ENCODE data around the gene PC. TPM values are rescaled to one million over a fixed set of nuclear protein-coding genes. Genes with fewer than 3 reads are reported as not detected.
A peak's percentile ranks its signal among the peaks of the same experiment; 100 is the strongest.

The PC gene
- total and polyA plus RNA-seq, 7 donors: 2.0 to 40.2 (median 11.8) TPM

- H3K27ac ChIP-seq: peak overlapping the region in 2 of 4 donors; percentile 11 to 28
- H3K4me3 ChIP-seq: no peak overlapping the region
- no peaks in the 10 kb centered on the region for H3K4me1 ChIP-seq
- 81 to 88% methylated on average over 4 of the region's 4 CpGs for WGBS, 2 donors
- H3K36me3 ChIP-seq: no peaks in the 10 kb centered on the region
- intact Hi-C loops (cut with DNase I): no loop called here
- no peak for DNase-seq
- no peaks in the 10 kb centered on the region for H3K27me3 ChIP-seq
- TF ChIP-seq POLR2AphosphoS5 (IDR thresholded peaks at IDR 0.05) (no peak), EP300 (IDR thresholded peaks at IDR 0.05) (no peak), CTCF (IDR thresholded peaks at IDR 0.05) (no peak), POLR2A (IDR thresholded peaks at IDR 0.05) (no peak)
- no peaks in the 10 kb centered on the region for H3K9me3 ChIP-seq
These were observed 12.2 kb upstream of the PC start for GRCh38 chr11:66970371-66970806.

GRCh38 chr11:66969584-66970225 is 11.5 kb upstream of the PC start:
- no peak for DNase-seq
- WGBS, 2 donors: 88% methylated on average over 6 of the region's 6 CpGs
- Histone ChIP-seq H3K27me3 (no peaks in the 10 kb centered on the region), H3K27ac (peak overlapping the region in 1 of 4 donors; percentile 28), H3K4me3 (no peak overlapping the region), H3K36me3 (no peaks in the 10 kb centered on the region), H3K9me3 (no peaks in the 10 kb centered on the region), H3K4me1 (no peaks in the 10 kb centered on the region)
- TF ChIP-seq POLR2AphosphoS5 (IDR thresholded peaks at IDR 0.05) (no peak), EP300 (IDR thresholded peaks at IDR 0.05) (no peak), POLR2A (IDR thresholded peaks at IDR 0.05) (no peak), CTCF (IDR thresholded peaks at IDR 0.05) (no peak)
- intact Hi-C loops (cut with DNase I): no loop called here

GRCh38 chr11:66967670-66968425 is 9.7 kb upstream of the PC start:
- intact Hi-C loops (cut with DNase I): no loop called here
- H3K27ac ChIP-seq: no peak overlapping the region
- H3K36me3 ChIP-seq: no peaks in the 10 kb centered on the region
- H3K27me3 ChIP-seq: no peaks in the 10 kb centered on the region
- WGBS, 2 donors: 71 to 80% methylated on average over 5 of the region's 5 CpGs
- no peak for TF ChIP-seq POLR2AphosphoS5 (IDR thresholded peaks at IDR 0.05)
- TF ChIP-seq CTCF (IDR thresholded peaks at IDR 0.05): no peak
- no peak for TF ChIP-seq EP300 (IDR thresholded peaks at IDR 0.05)
- no peak for TF ChIP-seq POLR2A (IDR thresholded peaks at IDR 0.05)
- H3K4me1 ChIP-seq: no peaks in the 10 kb centered on the region
- no peak for DNase-seq
- no peaks in the 10 kb centered on the region for H3K9me3 ChIP-seq
- no peak overlapping the region for H3K4me3 ChIP-seq

- TF ChIP-seq EP300 (IDR thresholded peaks at IDR 0.05) (no peak), CTCF (IDR thresholded peaks at IDR 0.05) (no peak)
- Histone ChIP-seq H3K27me3 (no peaks in the 10 kb centered on the region), H3K36me3 (no peaks in the 10 kb centered on the region), H3K27ac (no peak overlapping the region), H3K4me3 (no peak overlapping the region), H3K9me3 (no peaks in the 10 kb centered on the region), H3K4me1 (no peaks in the 10 kb centered on the region)
- no peak for DNase-seq
- intact Hi-C loops (cut with DNase I): no loop called here
- WGBS, 2 donors: 51 to 72% methylated on average over 5 of the region's 5 CpGs
These were observed 8.2 kb upstream of the PC start for GRCh38 chr11:66966351-66966750.

All from sigmoid colon (tissue), 7 donors.